ENCODE measurements around the gene ALDH1A2. TPM values are rescaled to one million over a fixed set of nuclear protein-coding genes. Genes with fewer than 3 reads are reported as not detected.
"Not testable (repeated sequence)": the region's sequence is repeated elsewhere in the genome, so short reads cannot be mapped to it uniquely, and the experiment has no call there.

The ALDH1A2 gene
- polyA plus RNA-seq, 3 donors from 2014 or later, result 0.59 TPM; not detected in 2

GRCh38 chr15:58062983-58063382 lies 2.5 kb downstream of the ALDH1A2 start:
- H3K9me3 Mint-ChIP-seq, result no peaks in the 10 kb centered on the region
- H3K27me3 Mint-ChIP-seq (ENCODE audit: low read depth in 3 of 3), result peaks cover 12 to 38% (median 30%) of the 10 kb centered on the region in 3 donors
- no peak for DNase-seq
- peaks cover 8 to 13% of the 10 kb centered on the region in 2 donors for H3K4me1 Mint-ChIP-seq
- H3K36me3 Mint-ChIP-seq, result no peaks in the 10 kb centered on the region
- no peak overlapping the region for H3K27ac Mint-ChIP-seq
- H3K4me3 Mint-ChIP-seq, result no peak overlapping the region

GRCh38 chr15:58062175-58062574 lies 3.3 kb downstream of the ALDH1A2 start:
- Mint-ChIP-seq H3K27ac (no peak overlapping the region), H3K9me3 (peaks cover 0 to 2% (median 0%) of the 10 kb centered on the region in 6 donors), H3K27me3 (ENCODE audit: low read depth in 3 of 3) (peaks cover 12 to 35% (median 28%) of the 10 kb centered on the region in 3 donors), H3K4me1 (peaks cover 8 to 13% of the 10 kb centered on the region in 2 donors), H3K36me3 (no peaks in the 10 kb centered on the region), H3K4me3 (no peak overlapping the region)
- no peak for DNase-seq

GRCh38 chr15:58060575-58060974 lies 4.9 kb downstream of the ALDH1A2 start:
- Mint-ChIP-seq H3K27ac (no peak overlapping the region), H3K4me3 (no peak overlapping the region), H3K4me1 (peaks cover 2 to 4% of the 10 kb centered on the region in 2 donors), H3K9me3 (peaks cover 0 to 2% (median 0%) of the 10 kb centered on the region in 6 donors), H3K27me3 (ENCODE audit: low read depth in 3 of 3) (peaks cover 10 to 31% (median 28%) of the 10 kb centered on the region in 3 donors), H3K36me3 (no peaks in the 10 kb centered on the region)
- no peak for DNase-seq

- H3K4me3 Mint-ChIP-seq, result no peak overlapping the region
- H3K9me3 Mint-ChIP-seq, result peaks cover 0 to 2% (median 0%) of the 10 kb centered on the region in 6 donors
- no peaks in the 10 kb centered on the region for H3K36me3 Mint-ChIP-seq
- H3K27ac Mint-ChIP-seq, result no peak overlapping the region
- no peak for DNase-seq
- H3K27me3 Mint-ChIP-seq (ENCODE audit: low read depth in 3 of 3), result peaks cover 10 to 20% (median 14%) of the 10 kb centered on the region in 3 donors
- no peaks in the 10 kb centered on the region for H3K4me1 Mint-ChIP-seq
Measured at GRCh38 chr15:58058729-58059128, 6.8 kb downstream of the ALDH1A2 start.

GRCh38 chr15:58058073-58058472 lies 7.4 kb downstream of the ALDH1A2 start:
- Mint-ChIP-seq H3K27ac (no peak overlapping the region), H3K4me3 (no peak overlapping the region), H3K36me3 (no peaks in the 10 kb centered on the region), H3K4me1 (no peaks in the 10 kb centered on the region), H3K27me3 (ENCODE audit: low read depth in 3 of 3) (peaks cover 6 to 19% (median 8%) of the 10 kb centered on the region in 3 donors), H3K9me3 (peaks cover 0 to 2% (median 0%) of the 10 kb centered on the region in 6 donors)
- no peak for DNase-seq

- no peak for DNase-seq
- H3K4me1 Mint-ChIP-seq, result no peaks in the 10 kb centered on the region
- no peaks in the 10 kb centered on the region for H3K36me3 Mint-ChIP-seq
- peaks cover 4 to 19% (median 8%) of the 10 kb centered on the region in 3 donors for H3K27me3 Mint-ChIP-seq (ENCODE audit: low read depth in 3 of 3)
- peaks cover 0 to 2% (median 0%) of the 10 kb centered on the region in 6 donors for H3K9me3 Mint-ChIP-seq
- no peak overlapping the region for H3K4me3 Mint-ChIP-seq
- no peak overlapping the region for H3K27ac Mint-ChIP-seq
Measured at GRCh38 chr15:58057559-58057958, 8.0 kb downstream of the ALDH1A2 start.

GRCh38 chr15:58056015-58056414 lies 9.5 kb downstream of the ALDH1A2 start:
- H3K36me3 Mint-ChIP-seq, result no peaks in the 10 kb centered on the region
- no peaks in the 10 kb centered on the region for H3K4me1 Mint-ChIP-seq
- H3K27ac Mint-ChIP-seq, result no peak overlapping the region
- DNase-seq, result no peak
- H3K9me3 Mint-ChIP-seq, result peaks cover 0 to 2% (median 0%) of the 10 kb centered on the region in 6 donors
- H3K4me3 Mint-ChIP-seq, result no peak overlapping the region
- H3K27me3 Mint-ChIP-seq (ENCODE audit: low read depth in 3 of 3), result peaks cover 0 to 13% (median 2%) of the 10 kb centered on the region in 3 donors

- Mint-ChIP-seq H3K4me3 (no peak overlapping the region), H3K27ac (no peak overlapping the region), H3K9me3 (peaks cover 0 to 2% (median 0%) of the 10 kb centered on the region in 6 donors), H3K4me1 (no peaks in the 10 kb centered on the region), H3K27me3 (ENCODE audit: low read depth in 3 of 3) (peaks cover 0 to 12% (median 7%) of the 10 kb centered on the region in 3 donors), H3K36me3 (no peaks in the 10 kb centered on the region)
- DNase-seq, result no peak
Measured at GRCh38 chr15:58053315-58054153, 12.0 kb downstream of the ALDH1A2 start.

- DNase-seq, result no peak
- H3K36me3 Mint-ChIP-seq, result no peaks in the 10 kb centered on the region
- no peaks in the 10 kb centered on the region for H3K4me1 Mint-ChIP-seq
- peaks cover 0 to 13% (median 9%) of the 10 kb centered on the region in 3 donors for H3K27me3 Mint-ChIP-seq (ENCODE audit: low read depth in 3 of 3)
- no peaks in the 10 kb centered on the region for H3K9me3 Mint-ChIP-seq
- no peak overlapping the region for H3K4me3 Mint-ChIP-seq
- H3K27ac Mint-ChIP-seq, result no peak overlapping the region
Measured at GRCh38 chr15:58052334-58052733, 13.2 kb downstream of the ALDH1A2 start.

GRCh38 chr15:58049520-58050227 lies 15.8 kb downstream of the ALDH1A2 start:
- DNase-seq, result no peak
- Mint-ChIP-seq H3K4me3 (no peak overlapping the region), H3K9me3 (no peaks in the 10 kb centered on the region), H3K4me1 (no peaks in the 10 kb centered on the region), H3K36me3 (no peaks in the 10 kb centered on the region), H3K27me3 (ENCODE audit: low read depth in 3 of 3) (peaks cover 7 to 20% (median 12%) of the 10 kb centered on the region in 3 donors), H3K27ac (no peak overlapping the region)

GRCh38 chr15:58048261-58048660 lies 17.2 kb downstream of the ALDH1A2 start:
- no peak overlapping the region for H3K4me3 Mint-ChIP-seq
- DNase-seq, result no peak
- H3K9me3 Mint-ChIP-seq, result peaks cover 0 to 4% (median 0%) of the 10 kb centered on the region in 6 donors
- peaks cover 8 to 17% (median 14%) of the 10 kb centered on the region in 3 donors for H3K27me3 Mint-ChIP-seq (ENCODE audit: low read depth in 3 of 3)
- H3K4me1 Mint-ChIP-seq, result no peaks in the 10 kb centered on the region
- no peak overlapping the region for H3K27ac Mint-ChIP-seq
- H3K36me3 Mint-ChIP-seq, result no peaks in the 10 kb centered on the region

- Mint-ChIP-seq H3K27me3 (ENCODE audit: low read depth in 3 of 3) (peaks cover 8 to 16% (median 14%) of the 10 kb centered on the region in 3 donors), H3K4me1 (no peaks in the 10 kb centered on the region), H3K9me3 (peaks cover 0 to 4% (median 0%) of the 10 kb centered on the region in 6 donors), H3K27ac (no peak overlapping the region), H3K36me3 (no peaks in the 10 kb centered on the region), H3K4me3 (no peak overlapping the region)
- DNase-seq, result no peak
Measured at GRCh38 chr15:58047149-58047548, 18.4 kb downstream of the ALDH1A2 start.

GRCh38 chr15:58046467-58046866 lies 19.0 kb downstream of the ALDH1A2 start:
- Mint-ChIP-seq H3K9me3 (peaks cover 0 to 4% (median 0%) of the 10 kb centered on the region in 6 donors), H3K36me3 (no peaks in the 10 kb centered on the region), H3K4me1 (no peaks in the 10 kb centered on the region), H3K4me3 (no peak overlapping the region), H3K27me3 (ENCODE audit: low read depth in 3 of 3) (peaks cover 8 to 18% (median 14%) of the 10 kb centered on the region in 3 donors), H3K27ac (no peak overlapping the region)
- DNase-seq, result no peak

GRCh38 chr15:58045376-58045775 lies 20.1 kb downstream of the ALDH1A2 start:
- H3K4me1 Mint-ChIP-seq, DNase-seq, H3K27ac Mint-ChIP-seq, H3K4me3 Mint-ChIP-seq, H3K9me3 Mint-ChIP-seq, H3K36me3 Mint-ChIP-seq: not testable (repeated sequence)
- H3K27me3 Mint-ChIP-seq (ENCODE audit: low read depth in 3 of 3), result peaks cover 10 to 19% (median 15%) of the 10 kb centered on the region in 3 donors
